Parathyroid adenoma (tissue), 2 donors: ENCODE data around the gene MATCAP1.

Source experiments
- H2AFZ ChIP-seq: fragments of 300-600 bp; sonication (generic); one replicate; pipeline ENCODE4 v1.7.0; 2017; ENCODE audit warnings: antibody characterized with exemption, mild to moderate bottlenecking
- H3K27ac ChIP-seq: fragments of 300-600 bp; sonication (generic); one replicate; pipeline ENCODE4 v1.7.0; 2017
- H3K27me3 ChIP-seq: fragments of 300-600 bp; sonication (generic); one replicate; pipeline ENCODE4 v1.7.0; 2017; ENCODE audit warnings: low read length; ENCODE audit not compliant: control insufficient read depth, insufficient read depth
- H3K36me3 ChIP-seq: fragments of 300-600 bp; sonication (generic); one replicate; pipeline ENCODE4 v1.7.0; 2017; ENCODE audit warnings: low read length; ENCODE audit not compliant: control insufficient read depth, insufficient read depth
- H3K4me1 ChIP-seq: fragments of 300-600 bp; sonication (generic); one replicate; pipeline ENCODE4 v1.7.0; 2017; ENCODE audit warnings: control low read depth
- H3K4me2 ChIP-seq: fragments of 300-600 bp; sonication (generic); one replicate; pipeline ENCODE4 v1.7.0; 2017; ENCODE audit warnings: low read length
- H3K4me3 ChIP-seq: fragments of 300-600 bp; sonication (generic); one replicate; pipeline ENCODE4 v1.7.0; 2017; ENCODE audit warnings: low read depth, low read length
- H3K79me2 ChIP-seq: fragments of 300-600 bp; sonication (generic); one replicate; pipeline ENCODE4 v1.7.0; 2017; ENCODE audit warnings: control low read depth
- H3K9ac ChIP-seq: fragments of 300-600 bp; sonication (generic); one replicate; pipeline ENCODE4 v1.7.0; 2017; ENCODE audit warnings: mild to moderate bottlenecking
- H3K9me3 ChIP-seq: fragments of 300-600 bp; sonication (generic); one replicate; pipeline ENCODE4 v1.7.0; 2017; ENCODE audit warnings: low read length; ENCODE audit not compliant: control insufficient read depth
- CTCF ChIP-seq: fragments of 300-600 bp; sonication (generic); IDR thresholded peaks from one replicate; pipeline ENCODE4 v1.7.0; 2017; ENCODE audit warnings: antibody characterized with exemption, mild to moderate bottlenecking
- donor health status: primary hyperparathyroidism.

Gene MATCAP1

GRCh38 chr16:67170949-67171649 is 12.7 kb downstream of the MATCAP1 start:
- no peaks in the 10 kb centered on the region for H3K27me3 ChIP-seq
- peak overlapping the region; percentile 27 for H3K4me2 ChIP-seq
- peak overlapping the region; percentile 85 for H3K27ac ChIP-seq
- H3K36me3 ChIP-seq = no peaks in the 10 kb centered on the region
- TF ChIP-seq CTCF = no peak
- no peak overlapping the region for H3K9ac ChIP-seq
- H2AFZ ChIP-seq = peak overlapping the region; percentile 78
- peaks cover 25% of the 10 kb centered on the region for H3K4me1 ChIP-seq
- no peaks in the 10 kb centered on the region for H3K9me3 ChIP-seq
- H3K79me2 ChIP-seq = no peaks in the 10 kb centered on the region
- H3K4me3 ChIP-seq = peak overlapping the region; percentile 6

- H3K9me3 ChIP-seq = no peaks in the 10 kb centered on the region
- peak within 1 kb of the TSS; percentile 44 for H3K4me3 ChIP-seq
- H3K79me2 ChIP-seq = no peaks in the 10 kb centered on the region
- no peak within 1 kb of the TSS for H3K9ac ChIP-seq
- no peaks in the 10 kb centered on the region for H3K36me3 ChIP-seq
- no peaks in the 10 kb centered on the region for H3K27me3 ChIP-seq
- H3K27ac ChIP-seq = peak within 1 kb of the TSS; percentile 85
- peak within 1 kb of the TSS; percentile 78 for H2AFZ ChIP-seq
- H3K4me2 ChIP-seq = peak within 1 kb of the TSS; percentile 87
- H3K4me1 ChIP-seq = peaks cover 25% of the 10 kb centered on the region
- TF ChIP-seq CTCF = no peak
These were observed 13.4 kb downstream of the MATCAP1 start, which contains the start of gene NOL3 for GRCh38 chr16:67170168-67170948. Gene NOL3 (plus strand): TSS chr16:67170538.

- Histone ChIP-seq H3K27ac (peak overlapping the region; percentile 85), H3K79me2 (no peaks in the 10 kb centered on the region), H2AFZ (peak overlapping the region; percentile 77), H3K4me3 (peak overlapping the region; percentile 44), H3K9ac (no peak overlapping the region), H3K4me2 (peak overlapping the region; percentile 87), H3K27me3 (no peaks in the 10 kb centered on the region), H3K9me3 (no peaks in the 10 kb centered on the region), H3K4me1 (peaks cover 30% of the 10 kb centered on the region), H3K36me3 (no peaks in the 10 kb centered on the region)
- peak; percentile 28 for TF ChIP-seq CTCF
These were observed 14.1 kb downstream of the MATCAP1 start for GRCh38 chr16:67169642-67170167.

GRCh38 chr16:67169011-67169451 is 14.7 kb downstream of the MATCAP1 start:
- H3K27ac ChIP-seq = no peak overlapping the region
- no peak overlapping the region for H3K9ac ChIP-seq
- no peak for TF ChIP-seq CTCF
- H3K9me3 ChIP-seq = no peaks in the 10 kb centered on the region
- no peaks in the 10 kb centered on the region for H3K36me3 ChIP-seq
- no peaks in the 10 kb centered on the region for H3K27me3 ChIP-seq
- no peak overlapping the region for H3K4me2 ChIP-seq
- no peak overlapping the region for H3K4me3 ChIP-seq
- H3K4me1 ChIP-seq = peaks cover 27% of the 10 kb centered on the region
- H3K79me2 ChIP-seq = no peaks in the 10 kb centered on the region
- no peak overlapping the region for H2AFZ ChIP-seq
